HG03097 (cell line): Measurements from ENCODE around the gene UBL4A.

Experiments
- ATAC-seq: cut with Tn5 transposase; IDR thresholded peaks from one replicate; pipeline ENCODE4 v1.9.1; 2021; ENCODE audit not compliant: unreplicated experiment, low FRiP score

Gene UBL4A

GRCh38 chrX:154466036-154466435, 20.4 kb downstream of the UBL4A start:
- ATAC-seq: no peak

- ATAC-seq: no peak
Measured at GRCh38 chrX:154465601-154466000, 20.8 kb downstream of the UBL4A start.

- no peak for ATAC-seq
Measured at GRCh38 chrX:154464806-154465365, 21.5 kb downstream of the UBL4A start.

GRCh38 chrX:154463611-154464220, 22.7 kb downstream of the UBL4A start:
- ATAC-seq: no peak

GRCh38 chrX:154462396-154462795, 24.0 kb downstream of the UBL4A start:
- no peak for ATAC-seq

GRCh38 chrX:154460326-154460725, 26.1 kb downstream of the UBL4A start:
- ATAC-seq: no peak

- no peak for ATAC-seq
Measured at GRCh38 chrX:154459832-154460231, 26.6 kb downstream of the UBL4A start.

- ATAC-seq: no peak
Measured at GRCh38 chrX:154458954-154459778, 27.2 kb downstream of the UBL4A start.

- ATAC-seq: peak; percentile 48
Measured at GRCh38 chrX:154458116-154458953, 28.1 kb downstream of the UBL4A start, which contains the start of gene PLXNA3. Gene PLXNA3, plus strand, starts transcription at chrX:154458281. Its CDS starts 1,903 bp downstream, at chrX:154460184.

- peak; percentile 47 for ATAC-seq
Measured at GRCh38 chrX:154457491-154458115, 28.8 kb downstream of the UBL4A start.

- no peak for ATAC-seq
Measured at GRCh38 chrX:154452823-154453222, 33.6 kb downstream of the UBL4A start.

GRCh38 chrX:154450312-154450711, 36.1 kb downstream of the UBL4A start:
- no peak for ATAC-seq

GRCh38 chrX:154449618-154450017, 36.8 kb downstream of the UBL4A start:
- ATAC-seq: no peak

- no peak for ATAC-seq
Measured at GRCh38 chrX:154448484-154448883, 37.9 kb downstream of the UBL4A start.

- ATAC-seq: no peak
Measured at GRCh38 chrX:154446430-154446829, 40.0 kb downstream of the UBL4A start.

GRCh38 chrX:154445776-154446175, 40.6 kb downstream of the UBL4A start:
- no peak for ATAC-seq

GRCh38 chrX:154444755-154445246, 41.6 kb downstream of the UBL4A start:
- ATAC-seq: no peak

GRCh38 chrX:154443992-154444754, 42.2 kb downstream of the UBL4A start, which contains the start of gene FAM50A:
Gene FAM50A, plus strand, starts transcription at chrX:154444141. Its CDS starts 95 bp downstream, at chrX:154444236.
- ATAC-seq: peak; percentile 56

GRCh38 chrX:154443479-154443910, 42.9 kb downstream of the UBL4A start:
- no peak for ATAC-seq
